Neuronal stem cell (in vitro differentiated cells): ENCODE measurements around the gene PPY.

ENCODE experiments used
- DNase-seq: peaks from one replicate; pipeline ENCODE4 v3.0.0-alpha.2; 2013; ENCODE audit warnings: low spot score
- H2AFZ ChIP-seq: one replicate; pipeline ENCODE4 v1.6.1; 2013; ENCODE audit warnings: mild to moderate bottlenecking, low read length, inconsistent platforms
- H2AK5ac ChIP-seq: 2 replicates; pipeline ENCODE4 v1.6.1; 2013; ENCODE audit warnings: low read depth, mild to moderate bottlenecking, inconsistent platforms, low read length, moderate library complexity, mixed read lengths
- H2BK120ac ChIP-seq: 2 replicates; pipeline ENCODE4 v1.6.1; 2013; ENCODE audit warnings: low read depth, mild to moderate bottlenecking, inconsistent platforms, low read length, moderate library complexity, mixed read lengths
- H2BK12ac ChIP-seq: one replicate; pipeline ENCODE4 v1.6.1; 2013; ENCODE audit warnings: low read length, inconsistent platforms
- H2BK15ac ChIP-seq: 2 replicates; pipeline ENCODE4 v1.6.1; 2013; ENCODE audit warnings: mild to moderate bottlenecking, low read length, inconsistent platforms, mixed read lengths
- H2BK5ac ChIP-seq: one replicate; pipeline ENCODE4 v1.6.1; 2013; ENCODE audit warnings: inconsistent platforms, mild to moderate bottlenecking, low read length, moderate library complexity
- H3K14ac ChIP-seq: one replicate; pipeline ENCODE4 v1.6.1; 2013; ENCODE audit warnings: low read length, inconsistent platforms
- H3K18ac ChIP-seq: 2 replicates; pipeline ENCODE4 v1.6.1; 2013; ENCODE audit warnings: low read length, inconsistent platforms
- H3K23ac ChIP-seq: 2 replicates; pipeline ENCODE4 v1.6.1; 2013; ENCODE audit warnings: low read depth, mild to moderate bottlenecking, mixed read lengths, low read length, inconsistent platforms; ENCODE audit not compliant: poor library complexity
- H3K27ac ChIP-seq: replicated peaks from 3 replicates; pipeline ENCODE4 v1.5.1; 2013; ENCODE audit warnings: low read length, inconsistent platforms
- H3K27me3 ChIP-seq, 3 experiments: 2 replicates each; pipeline ENCODE4 v1.6.1; 2013; ENCODE audit warnings: low read length in 3 of 3, mild to moderate bottlenecking in 2 of 3, inconsistent platforms in 1 of 3, low read depth in 1 of 3, mixed read lengths in 1 of 3, moderate library complexity in 1 of 3; ENCODE audit not compliant: control insufficient read depth in 3 of 3, insufficient read depth in 3 of 3
- H3K36me3 ChIP-seq, 2 donors: replicated peaks in 1 of 2; 2 replicates each; pipeline ENCODE4 v1.6.1; 2013; ENCODE audit warnings: low read length in 2 of 2; ENCODE audit not compliant: control insufficient read depth in 2 of 2, insufficient read depth in 2 of 2
- H3K4ac ChIP-seq: 2 replicates; pipeline ENCODE4 v1.6.1; 2013; ENCODE audit warnings: inconsistent platforms, mild to moderate bottlenecking, low read length, moderate library complexity
- H3K4me1 ChIP-seq, 2 donors: 1 replicate in 1 of 2; 2 replicates in 1 of 2; pipeline ENCODE4 v1.6.1; 2013; ENCODE audit warnings: low read length in 2 of 2, low read depth in 1 of 2; ENCODE audit not compliant: control insufficient read depth in 2 of 2, insufficient read depth in 1 of 2
- H3K4me2 ChIP-seq: one replicate; pipeline ENCODE4 v1.6.1; 2013; ENCODE audit warnings: mild to moderate bottlenecking, low read length, inconsistent platforms; ENCODE audit not compliant: insufficient read depth, poor library complexity, severe bottlenecking
- H3K4me3 ChIP-seq, 2 donors: 2 replicates each; pipeline ENCODE4 v1.5.1; 2013; ENCODE audit warnings: low read length in 2 of 2, mild to moderate bottlenecking in 2 of 2, inconsistent platforms in 1 of 2, moderate library complexity in 1 of 2
- H3K79me1 ChIP-seq: one replicate; pipeline ENCODE4 v1.6.1; 2013; ENCODE audit warnings: low read depth, mild to moderate bottlenecking, inconsistent platforms, low read length, moderate library complexity
- H3K9ac ChIP-seq: one replicate; pipeline ENCODE4 v1.6.1; 2013; ENCODE audit warnings: mild to moderate bottlenecking, low read depth, low read length, inconsistent platforms; ENCODE audit not compliant: poor library complexity
- H3K9me3 ChIP-seq, 2 donors: replicated peaks in 1 of 2; 2 replicates each; pipeline versions ENCODE3 to v1.6.1; 2013; ENCODE audit warnings: low read length in 2 of 2, mild to moderate bottlenecking in 2 of 2, inconsistent platforms in 1 of 2, low read depth in 1 of 2, mixed read lengths in 1 of 2, moderate library complexity in 1 of 2; ENCODE audit not compliant: control insufficient read depth in 2 of 2, insufficient read depth in 1 of 2
- H4K8ac ChIP-seq: one replicate; pipeline ENCODE4 v1.6.1; 2013; ENCODE audit warnings: low read depth, mild to moderate bottlenecking, inconsistent platforms, low read length, moderate library complexity
- H4K91ac ChIP-seq: one replicate; pipeline ENCODE4 v1.6.1; 2013; ENCODE audit warnings: low read length, low read depth, mild to moderate bottlenecking, inconsistent platforms; ENCODE audit not compliant: poor library complexity
- WGBS, 2 donors: extraction: QIAGEN DNeasy Blood & Tissue Kit; methylation state at CpG; one replicate each; pipeline ENCODE4 v1.1.7; 2013; ENCODE audit warnings: missing lambda C conversion rate in 2 of 2, mixed read lengths in 1 of 2; ENCODE audit not compliant: insufficient read length in 2 of 2, insufficient replicate concordance in 1 of 2; ENCODE audit errors: extremely low coverage in 2 of 2; 5-methylcytosine and 5-hydroxymethylcytosine counted together

Gene PPY

GRCh38 chr17:43916385-43916784, 25.9 kb downstream of the PPY start:
- Histone ChIP-seq H2AFZ (no peak overlapping the region), H4K91ac (no peak overlapping the region), H3K9ac (no peak overlapping the region), H3K9me3 (no peaks in the 10 kb centered on the region), H3K27me3 (peaks cover 0 to 81% (median 11%) of the 10 kb centered on the region in 3 experiments), H3K14ac (no peak overlapping the region), H2AK5ac (no peak overlapping the region), H3K36me3 (no peaks in the 10 kb centered on the region), H3K27ac (no peak overlapping the region), H3K18ac (no peak overlapping the region), H3K23ac (no peak overlapping the region), H3K4me1 (peaks cover 0 to 2% of the 10 kb centered on the region in 2 donors), H3K4ac (no peak overlapping the region), H2BK5ac (no peak overlapping the region), H3K4me2 (no peak overlapping the region), H2BK15ac (no peak overlapping the region), H3K79me1 (peaks cover 2% of the 10 kb centered on the region), H2BK120ac (no peak overlapping the region), H3K4me3 (no peak overlapping the region), H4K8ac (no peak overlapping the region), H2BK12ac (no peak overlapping the region)
- no peak for DNase-seq
- WGBS, 2 donors: no CpG with 5 or more reads among the region's 4 CpGs

- no peak for DNase-seq
- Histone ChIP-seq H3K14ac (no peak overlapping the region), H3K4me3 (no peak overlapping the region), H3K23ac (no peak overlapping the region), H2BK5ac (no peak overlapping the region), H3K4me2 (no peak overlapping the region), H3K79me1 (peaks cover 2% of the 10 kb centered on the region), H3K9me3 (no peaks in the 10 kb centered on the region), H3K4me1 (peaks cover 0 to 2% of the 10 kb centered on the region in 2 donors), H2AFZ (no peak overlapping the region), H3K27ac (no peak overlapping the region), H4K91ac (no peak overlapping the region), H4K8ac (no peak overlapping the region), H2BK12ac (no peak overlapping the region), H3K27me3 (peaks cover 0 to 79% (median 11%) of the 10 kb centered on the region in 3 experiments), H3K18ac (no peak overlapping the region), H3K36me3 (no peaks in the 10 kb centered on the region), H3K4ac (no peak overlapping the region), H2BK120ac (no peak overlapping the region), H2AK5ac (no peak overlapping the region), H3K9ac (no peak overlapping the region), H2BK15ac (no peak overlapping the region)
- WGBS, 2 donors: no CpG with 5 or more reads among the region's 3 CpGs
Observed at GRCh38 chr17:43915559-43915958, 26.7 kb downstream of the PPY start.

DNA sequence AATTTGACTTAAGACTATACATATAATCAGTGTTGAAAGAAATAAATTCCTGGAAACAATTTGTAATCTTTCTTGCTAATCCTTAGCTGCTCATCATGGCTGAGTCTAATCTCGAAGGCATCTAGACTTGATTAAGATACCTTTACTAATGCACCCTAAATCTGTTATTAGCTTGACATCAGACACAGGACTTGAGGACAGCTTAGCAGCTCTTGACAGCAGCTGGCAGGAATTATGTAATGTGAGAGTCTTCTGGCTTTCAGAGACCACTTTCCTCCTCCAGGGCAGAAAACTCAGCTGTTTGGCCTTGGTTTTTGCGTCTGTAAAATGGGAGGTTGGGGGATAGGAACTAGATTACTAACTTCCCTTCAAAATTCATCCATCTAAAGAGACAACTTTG, 27.8 kb downstream of the PPY start:
- no peak overlapping the region for H2BK15ac ChIP-seq
- peaks cover 0 to 82% (median 11%) of the 10 kb centered on the region in 3 experiments for H3K27me3 ChIP-seq
- H4K8ac ChIP-seq: no peak overlapping the region
- no peak overlapping the region for H3K9ac ChIP-seq
- no peaks in the 10 kb centered on the region for H3K36me3 ChIP-seq
- H3K4me1 ChIP-seq: peaks cover 0 to 2% of the 10 kb centered on the region in 2 donors
- H3K4ac ChIP-seq: no peak overlapping the region
- no peak overlapping the region for H4K91ac ChIP-seq
- no peak overlapping the region for H3K14ac ChIP-seq
- no peak overlapping the region for H2BK5ac ChIP-seq
- H3K4me3 ChIP-seq: no peak overlapping the region
- H3K23ac ChIP-seq: no peak overlapping the region
- H2AFZ ChIP-seq: no peak overlapping the region
- no peak overlapping the region for H3K4me2 ChIP-seq
- no peak overlapping the region for H2BK12ac ChIP-seq
- H2BK120ac ChIP-seq: no peak overlapping the region
- no peaks in the 10 kb centered on the region for H3K9me3 ChIP-seq
- no peak overlapping the region for H3K18ac ChIP-seq
- H2AK5ac ChIP-seq: no peak overlapping the region
- no peak for DNase-seq
- no CpG with 5 or more reads among the region's 2 CpGs for WGBS, 2 donors
- peaks cover 2% of the 10 kb centered on the region for H3K79me1 ChIP-seq
- H3K27ac ChIP-seq: no peak overlapping the region

GRCh38 chr17:43913584-43913983, 28.7 kb downstream of the PPY start:
- Histone ChIP-seq H3K79me1 (peaks cover 2% of the 10 kb centered on the region), H3K27ac (no peak overlapping the region), H4K91ac (no peak overlapping the region), H2BK5ac (peak overlapping the region; percentile 25), H2AK5ac (peak overlapping the region; percentile 30), H2BK12ac (no peak overlapping the region), H3K9me3 (no peaks in the 10 kb centered on the region), H3K23ac (no peak overlapping the region), H3K9ac (peak overlapping the region; percentile 30), H3K4ac (no peak overlapping the region), H2BK15ac (peak overlapping the region; percentile 34), H3K27me3 (peaks cover 0 to 83% (median 11%) of the 10 kb centered on the region in 3 experiments), H2AFZ (no peak overlapping the region), H3K4me3 (no peak overlapping the region), H4K8ac (no peak overlapping the region), H3K36me3 (no peaks in the 10 kb centered on the region), H3K14ac (peak overlapping the region; percentile 48), H3K4me2 (no peak overlapping the region), H3K4me1 (peaks cover 0 to 2% of the 10 kb centered on the region in 2 donors), H3K18ac (peak overlapping the region; percentile 61), H2BK120ac (no peak overlapping the region)
- DNase-seq: no peak
- no CpG with 5 or more reads among the region's 6 CpGs for WGBS, 2 donors
